Measurements from ENCODE around the gene RPL29. TPM values are rescaled to one million over a fixed set of nuclear protein-coding genes. Genes with fewer than 3 reads are reported as not detected.

The RPL29 gene
- total and polyA plus RNA-seq, 2 of the 8 experiments (the other 6 are each of a cell fraction or from before 2014, with no cell fraction given): 1,467 to 2,660 TPM

DNA sequence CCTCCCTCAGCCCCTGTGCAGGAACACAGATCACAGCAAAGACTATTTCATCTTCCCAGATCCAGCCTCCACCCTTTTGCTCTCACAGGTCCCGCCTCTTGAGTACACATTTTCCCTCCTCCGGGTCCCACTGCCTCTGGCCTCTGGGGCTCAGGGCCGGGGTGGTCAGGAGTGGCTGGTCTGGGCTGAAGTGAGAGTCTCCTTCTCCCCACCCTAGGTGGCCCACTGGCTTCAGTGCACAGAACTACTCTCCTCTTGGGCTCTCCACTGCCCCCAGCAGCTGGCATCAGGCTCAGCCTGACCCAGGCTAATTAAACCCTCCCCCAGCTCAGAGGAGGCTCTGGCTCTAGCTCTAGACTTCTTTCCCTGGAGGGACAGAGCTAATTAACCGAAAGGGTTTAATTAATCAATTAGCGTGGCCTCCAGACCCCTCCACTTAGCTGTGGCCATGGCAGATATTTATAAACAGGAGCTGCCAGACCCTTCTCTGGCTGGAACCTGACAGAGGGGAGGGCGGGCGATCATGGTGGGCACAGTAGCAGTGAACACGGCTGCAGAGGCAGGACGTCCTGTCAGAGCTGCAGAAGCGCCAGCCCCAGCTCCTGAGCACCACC lies 45.5 kb upstream of the RPL29 start:
- Histone ChIP-seq H3K14ac (ENCODE audit: insufficient read length) (no peak overlapping the region), H3K27ac (ENCODE audit: low read depth, low read length) (no peak overlapping the region), H3K79me2 (ENCODE audit: control insufficient read depth in 1 of 2, insufficient read depth in 2 of 2, low read length in 2 of 2) (no peaks in the 10 kb centered on the region), H2BK20ac (ENCODE audit: low read length) (no peak overlapping the region), H3K4me2 (ENCODE audit: insufficient read depth in 1 of 2, low read depth in 2 of 2, low read length in 2 of 2) (no peak overlapping the region), H2BK120ac (replicated peaks; ENCODE audit: low read depth, low read length) (no peak overlapping the region), H3K4ac (replicated peaks; ENCODE audit: insufficient read length, low read depth, low read length) (no peak overlapping the region), H3K9ac (replicated peaks in 1 of 4; ENCODE audit: extremely low read depth in 1 of 4, low read depth in 3 of 4, low read length in 3 of 4) (no peak overlapping the region), H2BK5ac (ENCODE audit: low read depth, low read length) (no peak overlapping the region; the same call in 1 of the 2 replicates), H3K27me3 (replicated peaks in 1 of 4; ENCODE audit: control insufficient read depth in 3 of 4, extremely low read depth in 1 of 4, insufficient read depth in 3 of 4, low read length in 3 of 4) (no peaks in the 10 kb centered on the region), H4K8ac (ENCODE audit: extremely low read depth, insufficient read depth, low read length) (no peak overlapping the region), H4K91ac (replicated peaks; ENCODE audit: insufficient read length, low read length) (no peak overlapping the region), H3K23ac (ENCODE audit: insufficient read length) (no peak overlapping the region), H3K36me3 (ENCODE audit: control insufficient read depth in 2 of 4, insufficient read depth in 4 of 4, low read length in 3 of 4) (no peaks in the 10 kb centered on the region), H2AFZ (ENCODE audit: low read length) (no peak overlapping the region), H3K4me1 (replicated peaks in 1 of 4; ENCODE audit: control insufficient read depth in 3 of 4, insufficient read depth in 4 of 4, low read length in 3 of 4) (peaks cover 0 to 12% (median 4%) of the 10 kb centered on the region in 4 experiments; a peak in 5 of 7 replicates), H3K4me3 (ENCODE audit: extremely low read depth in 1 of 4, insufficient read depth in 2 of 4, low read depth in 3 of 4, low read length in 4 of 4) (no peak overlapping the region), H3K18ac (ENCODE audit: extremely low read depth, low read length) (no peak overlapping the region), H3K79me1 (ENCODE audit: low read depth, low read length) (no peaks in the 10 kb centered on the region), H3K23me2 (ENCODE audit: low read depth, low read length) (no peaks in the 10 kb centered on the region), H2AK5ac (ENCODE audit: low read depth, low read length) (no peak overlapping the region), H4K20me1 (replicated peaks in 1 of 2; ENCODE audit: control insufficient read depth in 1 of 2, insufficient read depth in 2 of 2, low read length in 2 of 2) (no peaks in the 10 kb centered on the region), H2BK15ac (ENCODE audit: low read length) (no peak overlapping the region), H4K5ac (ENCODE audit: insufficient read length, low read depth, low read length) (no peak overlapping the region), H3K56ac (replicated peaks; ENCODE audit: insufficient read length, low read depth, low read length) (no peak overlapping the region), H2BK12ac (ENCODE audit: low read depth, low read length) (no peak overlapping the region), H3K9me3 (ENCODE audit: insufficient read depth in 2 of 2, low read depth in 1 of 2, low read length in 1 of 2) (no peaks in the 10 kb centered on the region)
- 81% methylated on average over 10 of the region's 10 CpGs; no CpG with 5 or more reads in 1 of the 2 experiments for WGBS, 2 experiments (ENCODE audit: extremely low coverage in 1 of 2, insufficient coverage in 1 of 2, insufficient read length in 1 of 2, insufficient replicate concordance in 2 of 2, low coverage in 1 of 2, low lambda C conversion rate in 2 of 2, missing lambda C conversion rate in 1 of 2)
- CTCF ChIA-PET (ENCODE audit: partially characterized antibody): interaction anchor here (0.6 to 33.0 kb wide), 15 partner anchors 12 to 325 kb away, joined by 3 to 984 read pairs (median 7); partner anchors contain the start of gene DUSP7
- FAIRE-seq: no peak
- POLR2A ChIA-PET (ENCODE audit: partially characterized antibody): interaction anchor here (0.7 to 2.1 kb wide), 7 partner anchors 9 to 50 kb away, joined by 3 to 8 read pairs (median 5); partner anchors contain the start of gene RPL29
- DNase-seq (ENCODE audit: low read depth in 1 of 2, low spot score in 2 of 2): no peak
- TF ChIP-seq, protein P1, sequence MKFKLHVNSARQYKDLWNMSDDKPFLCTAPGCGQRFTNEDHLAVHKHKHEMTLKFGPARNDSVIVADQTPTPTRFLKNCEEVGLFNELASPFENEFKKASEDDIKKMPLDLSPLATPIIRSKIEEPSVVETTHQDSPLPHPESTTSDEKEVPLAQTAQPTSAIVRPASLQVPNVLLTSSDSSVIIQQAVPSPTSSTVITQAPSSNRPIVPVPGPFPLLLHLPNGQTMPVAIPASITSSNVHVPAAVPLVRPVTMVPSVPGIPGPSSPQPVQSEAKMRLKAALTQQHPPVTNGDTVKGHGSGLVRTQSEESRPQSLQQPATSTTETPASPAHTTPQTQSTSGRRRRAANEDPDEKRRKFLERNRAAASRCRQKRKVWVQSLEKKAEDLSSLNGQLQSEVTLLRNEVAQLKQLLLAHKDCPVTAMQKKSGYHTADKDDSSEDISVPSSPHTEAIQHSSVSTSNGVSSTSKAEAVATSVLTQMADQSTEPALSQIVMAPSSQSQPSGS (IDR thresholded peaks at IDR 0.05; ENCODE audit: low read length): no peak
- TF ChIP-seq, protein P2, sequence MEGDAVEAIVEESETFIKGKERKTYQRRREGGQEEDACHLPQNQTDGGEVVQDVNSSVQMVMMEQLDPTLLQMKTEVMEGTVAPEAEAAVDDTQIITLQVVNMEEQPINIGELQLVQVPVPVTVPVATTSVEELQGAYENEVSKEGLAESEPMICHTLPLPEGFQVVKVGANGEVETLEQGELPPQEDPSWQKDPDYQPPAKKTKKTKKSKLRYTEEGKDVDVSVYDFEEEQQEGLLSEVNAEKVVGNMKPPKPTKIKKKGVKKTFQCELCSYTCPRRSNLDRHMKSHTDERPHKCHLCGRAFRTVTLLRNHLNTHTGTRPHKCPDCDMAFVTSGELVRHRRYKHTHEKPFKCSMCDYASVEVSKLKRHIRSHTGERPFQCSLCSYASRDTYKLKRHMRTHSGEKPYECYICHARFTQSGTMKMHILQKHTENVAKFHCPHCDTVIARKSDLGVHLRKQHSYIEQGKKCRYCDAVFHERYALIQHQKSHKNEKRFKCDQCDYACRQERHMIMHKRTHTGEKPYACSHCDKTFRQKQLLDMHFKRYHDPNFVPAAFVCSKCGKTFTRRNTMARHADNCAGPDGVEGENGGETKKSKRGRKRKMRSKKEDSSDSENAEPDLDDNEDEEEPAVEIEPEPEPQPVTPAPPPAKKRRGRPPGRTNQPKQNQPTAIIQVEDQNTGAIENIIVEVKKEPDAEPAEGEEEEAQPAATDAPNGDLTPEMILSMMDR (IDR thresholded peaks at IDR 0.05; ENCODE audit: control extremely low read depth in 1 of 3, insufficient read depth in 1 of 3, low read depth in 1 of 3, low read length in 3 of 3): peak in 2 of 3 experiments; percentile 51 to 56; a peak in 3 of 4 replicates
- TF ChIP-seq CHD1 (IDR thresholded peaks at IDR 0.05; ENCODE audit: low read depth, low read length) (no peak), ASH2L (IDR thresholded peaks at IDR 0.05; ENCODE audit: low read length) (no peak), FOSL1 (IDR thresholded peaks at IDR 0.05; ENCODE audit: insufficient read depth, low read depth, low read length) (no peak), CTBP2 (IDR thresholded peaks at IDR 0.05; ENCODE audit: borderline replicate concordance, insufficient read depth, insufficient read length, low read length) (no peak), RAD21 (IDR thresholded peaks at IDR 0.05 in 1 of 2, conservative IDR thresholded peaks at IDR 0.05 in 1 of 2; ENCODE audit: low read depth in 2 of 2, low read length in 2 of 2) (peak; percentile 27 to 39; a peak in 2 of 4 replicates)
